DOHH2 (cell line): ENCODE data around the gene PRG3.
A peak's percentile ranks its signal among the peaks of the same experiment; 100 is the strongest.

Source experiments
- H3F3A ChIP-seq: fragments of 200-600 bp; sonication (generic), shearing (Covaris generic); 2 replicates; pipeline ENCODE4 v1.6.0; 2016; ENCODE audit warnings: antibody characterized with exemption, mild to moderate bottlenecking; ENCODE audit not compliant: control insufficient read depth, insufficient read depth
- H3K27ac ChIP-seq: fragments of 200-600 bp; sonication (generic); 2 replicates; pipeline ENCODE4 v1.5.1; 2014; ENCODE audit warnings: low read depth, mild to moderate bottlenecking, low read length, moderate library complexity
- H3K27me3 ChIP-seq: fragments of 200-600 bp; sonication (generic); 2 replicates; pipeline ENCODE4 v1.6.1; 2014; ENCODE audit warnings: mild to moderate bottlenecking, low read length, mixed read lengths; ENCODE audit not compliant: control insufficient read depth
- H3K36me3 ChIP-seq: fragments of 200-600 bp; sonication (generic); 2 replicates; pipeline ENCODE4 v1.6.1; 2014; ENCODE audit warnings: mild to moderate bottlenecking, low read length, moderate library complexity, mixed read lengths; ENCODE audit not compliant: control insufficient read depth
- H3K4me1 ChIP-seq: fragments of 200-600 bp; sonication (generic); 2 replicates; pipeline ENCODE4 v1.6.1; 2014; ENCODE audit warnings: mild to moderate bottlenecking, low read length, mixed read lengths; ENCODE audit not compliant: control insufficient read depth
- H3K4me2 ChIP-seq: fragments of 200-600 bp; sonication (generic); 2 replicates; pipeline ENCODE4 v1.6.0; 2014; ENCODE audit warnings: mild to moderate bottlenecking, low read length, moderate library complexity
- H3K4me3 ChIP-seq: fragments of 200-600 bp; sonication (generic); 2 replicates; pipeline ENCODE4 v1.5.1; 2014; ENCODE audit warnings: mild to moderate bottlenecking, low read length, mixed read lengths
- H3K79me2 ChIP-seq: fragments of 200-600 bp; sonication (generic); 2 replicates; pipeline ENCODE4 v1.6.1; 2014; ENCODE audit warnings: mild to moderate bottlenecking, low read length, mixed read lengths; ENCODE audit not compliant: control insufficient read depth
- H3K9me2 ChIP-seq: fragments of 200-600 bp; sonication (generic); replicated peaks from 2 replicates; pipeline ENCODE4 v1.6.1; 2014; ENCODE audit warnings: mild to moderate bottlenecking, low read length, mixed read lengths; ENCODE audit not compliant: control insufficient read depth
- H3K9me3 ChIP-seq: fragments of 200-600 bp; sonication (generic); 2 replicates; pipeline ENCODE4 v1.6.1; 2014; ENCODE audit warnings: antibody characterized with exemption, low read length, mixed read lengths; ENCODE audit not compliant: control insufficient read depth, insufficient read depth
- H4K20me1 ChIP-seq: fragments of 200-600 bp; sonication (generic); 2 replicates; pipeline ENCODE4 v1.6.0; 2014; ENCODE audit warnings: low read depth, mild to moderate bottlenecking, antibody characterized with exemption, low read length, moderate library complexity; ENCODE audit not compliant: control insufficient read depth, insufficient read depth
- CTCF ChIP-seq: fragments of 200-600 bp; sonication (generic); IDR thresholded peaks from one replicate; pipeline ENCODE4 v1.5.1; 2014; ENCODE audit warnings: antibody characterized with exemption, mild to moderate bottlenecking, low read depth, low read length; ENCODE audit not compliant: poor library complexity, severe bottlenecking
- EZH2phosphoT487 ChIP-seq: fragments of 200-600 bp; sonication (generic); IDR thresholded peaks from 2 replicates; pipeline ENCODE4 v1.6.1; 2017; ENCODE audit warnings: borderline replicate concordance, mild to moderate bottlenecking, antibody characterized with exemption, low read length, moderate library complexity, mixed read lengths

Gene PRG3

GRCh38 chr11:57380975-57381374 is at the start of gene PRG3:
TSS of gene PRG3 (minus strand) at chr11:57381150. CDS start at chr11:57380708, 442 bp downstream.
- Histone ChIP-seq H3K4me1 (no peaks in the 10 kb centered on the region), H3K9me3 (no peaks in the 10 kb centered on the region), H3K36me3 (no peaks in the 10 kb centered on the region), H3K9me2 (no peaks in the 10 kb centered on the region), H3F3A (no peaks in the 10 kb centered on the region), H3K4me3 (no peak within 1 kb of the TSS), H3K27me3 (peaks cover 12% of the 10 kb centered on the region; the same call in 1 of the 2 replicates), H3K79me2 (no peaks in the 10 kb centered on the region), H3K27ac (no peak within 1 kb of the TSS), H3K4me2 (no peak within 1 kb of the TSS), H4K20me1 (no peaks in the 10 kb centered on the region)
- no peak for TF ChIP-seq EZH2phosphoT487
- TF ChIP-seq CTCF, result no peak

GRCh38 chr11:57429946-57430345 is 49.0 kb upstream of the PRG3 start:
- Histone ChIP-seq H3K79me2 (peaks cover 20% of the 10 kb centered on the region), H3K27me3 (no peaks in the 10 kb centered on the region; the same call in 1 of the 2 replicates), H3K27ac (no peak overlapping the region), H3K4me1 (peaks cover 20% of the 10 kb centered on the region), H3K4me3 (no peak overlapping the region), H3F3A (no peaks in the 10 kb centered on the region), H3K9me3 (no peaks in the 10 kb centered on the region), H4K20me1 (no peaks in the 10 kb centered on the region), H3K9me2 (no peaks in the 10 kb centered on the region), H3K36me3 (peaks cover 18% of the 10 kb centered on the region), H3K4me2 (no peak overlapping the region)
- TF ChIP-seq EZH2phosphoT487 (no peak), CTCF (no peak)

GRCh38 chr11:57428643-57429042 is 47.7 kb upstream of the PRG3 start:
- H3K27me3 ChIP-seq, result no peaks in the 10 kb centered on the region
- H3K4me2 ChIP-seq, result no peak overlapping the region
- TF ChIP-seq EZH2phosphoT487, result no peak
- TF ChIP-seq CTCF, result no peak
- peaks cover 33% of the 10 kb centered on the region for H3K79me2 ChIP-seq
- no peak overlapping the region for H3K4me3 ChIP-seq
- H4K20me1 ChIP-seq, result peaks cover 10% of the 10 kb centered on the region
- no peaks in the 10 kb centered on the region for H3K9me3 ChIP-seq
- peaks cover 31% of the 10 kb centered on the region for H3K36me3 ChIP-seq
- H3K9me2 ChIP-seq, result no peaks in the 10 kb centered on the region
- peaks cover 33% of the 10 kb centered on the region for H3K4me1 ChIP-seq
- no peaks in the 10 kb centered on the region for H3F3A ChIP-seq
- no peak overlapping the region for H3K27ac ChIP-seq

- H3K27me3 ChIP-seq, result no peaks in the 10 kb centered on the region
- H3K9me3 ChIP-seq, result no peaks in the 10 kb centered on the region
- H3K36me3 ChIP-seq, result peaks cover 40% of the 10 kb centered on the region
- H3K27ac ChIP-seq, result no peak overlapping the region
- H3K79me2 ChIP-seq, result peaks cover 42% of the 10 kb centered on the region
- TF ChIP-seq CTCF, result no peak
- TF ChIP-seq EZH2phosphoT487, result no peak
- H4K20me1 ChIP-seq, result peaks cover 10% of the 10 kb centered on the region
- peak overlapping the region; percentile 100 for H3K4me2 ChIP-seq
- H3K4me1 ChIP-seq, result peaks cover 39% of the 10 kb centered on the region
- H3K4me3 ChIP-seq, result peak overlapping the region; percentile 81
- H3K9me2 ChIP-seq, result no peaks in the 10 kb centered on the region
- H3F3A ChIP-seq, result no peaks in the 10 kb centered on the region
These were observed 46.8 kb upstream of the PRG3 start for GRCh38 chr11:57427727-57428082.
